Ishikawa (cell line): ENCODE results near the gene ORMDL3.

Experiments
- FOXM1 ChIP-seq: IDR thresholded peaks from 2 replicates; pipeline ENCODE4 v1.6.1; 2012; ENCODE audit warnings: low read depth, borderline replicate concordance
- TAF1 ChIP-seq: IDR thresholded peaks from 2 replicates; pipeline ENCODE4 v1.6.1; 2012; ENCODE audit warnings: low read depth, mild to moderate bottlenecking

DNA sequence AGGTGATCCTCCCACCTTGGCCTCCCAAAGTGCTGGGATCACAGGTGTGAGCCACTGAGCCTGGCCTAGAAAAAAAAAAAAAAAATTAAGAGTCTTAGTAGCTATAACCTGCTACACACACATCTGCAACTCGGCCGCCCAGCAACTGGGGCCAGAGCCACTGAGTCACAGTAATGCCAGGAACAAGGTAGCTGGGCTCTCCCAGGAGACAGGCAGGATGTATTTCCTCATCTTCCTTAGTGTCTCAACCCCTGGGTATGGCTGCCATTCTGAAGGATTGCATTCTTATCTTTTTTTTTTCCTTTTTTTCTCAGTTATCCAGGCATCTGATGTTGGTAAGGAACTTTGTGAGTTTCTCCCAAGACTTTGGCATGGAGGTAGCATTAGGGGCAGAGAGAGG is 46.1 kb upstream of the ORMDL3 start:
- TF ChIP-seq TAF1: no peak
- no peak for TF ChIP-seq FOXM1
